NCI-H2107 treated with DMSO at 0.1 percent for 48 hours (cell line): ENCODE measurements around the gene MGAT5.

Experiments used
- DNase-seq: peaks from one replicate; lab custom pipeline; 2025; ENCODE audit not compliant: unreplicated experiment; lab: John Stamatoyannopoulos, UW

MGAT5 gene

DNA sequence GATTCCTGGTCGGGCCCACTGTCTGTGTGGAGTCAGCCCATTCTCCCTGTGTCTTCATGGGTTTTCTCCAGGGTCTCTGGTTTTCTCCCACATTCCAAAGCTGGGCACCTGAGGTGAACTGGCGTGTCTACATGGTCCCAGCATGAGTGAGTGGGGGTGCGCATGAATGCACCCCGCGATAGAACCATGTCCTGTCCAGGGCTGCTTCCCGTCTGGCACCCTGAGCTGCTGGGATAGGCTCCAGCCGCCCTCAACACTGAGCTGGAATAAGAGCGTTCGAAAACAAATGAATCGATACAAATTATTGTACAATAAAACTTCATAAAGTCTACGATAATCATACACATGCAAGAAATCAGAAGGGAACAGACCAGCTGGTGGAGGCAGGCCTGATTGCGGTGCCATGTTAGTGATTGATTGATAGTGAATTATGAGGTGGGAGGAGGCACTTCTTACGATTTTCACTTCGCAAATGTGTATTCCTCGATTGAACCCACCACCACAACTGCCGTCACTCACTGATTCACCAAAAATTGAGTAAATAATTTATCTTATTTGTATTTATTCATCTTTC is 186.6 kb downstream of the MGAT5 start:
- no peak for DNase-seq

GRCh38 chr2:134441153-134441863 is 187.4 kb downstream of the MGAT5 start:
- DNase-seq = no peak

DNA sequence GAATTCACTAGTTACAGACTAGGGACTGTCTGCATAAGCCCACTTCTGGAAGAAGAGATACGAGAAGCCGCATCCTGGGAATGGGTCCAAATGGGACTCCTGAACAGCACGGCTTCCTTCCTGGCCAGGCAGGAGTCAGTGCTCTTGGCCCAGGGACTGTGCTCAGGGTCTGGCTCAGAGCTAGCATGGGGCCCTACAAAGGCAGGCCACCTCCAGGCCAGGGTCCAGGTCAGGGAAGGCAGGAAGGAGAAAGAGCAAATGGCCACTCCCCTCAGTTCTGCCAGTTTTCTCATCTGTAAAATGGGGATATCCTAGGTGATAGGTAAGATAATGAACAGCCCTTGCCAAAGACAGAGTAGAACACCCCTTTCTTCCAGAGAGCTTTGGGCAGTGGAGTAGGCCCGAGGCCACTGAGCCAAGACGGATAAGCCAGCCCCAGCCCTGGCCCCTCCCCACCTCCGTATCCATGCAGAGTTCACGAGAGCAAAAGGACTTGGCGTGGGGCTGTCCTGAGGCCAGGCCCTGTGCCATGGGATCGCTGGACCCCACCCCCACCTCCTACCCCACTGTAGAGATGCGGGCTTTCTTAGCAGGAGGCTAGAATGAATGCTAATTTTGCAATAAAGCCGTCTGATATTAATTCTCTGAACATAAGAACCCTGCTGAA is 190.1 kb downstream of the MGAT5 start:
- DNase-seq = no peak

DNA sequence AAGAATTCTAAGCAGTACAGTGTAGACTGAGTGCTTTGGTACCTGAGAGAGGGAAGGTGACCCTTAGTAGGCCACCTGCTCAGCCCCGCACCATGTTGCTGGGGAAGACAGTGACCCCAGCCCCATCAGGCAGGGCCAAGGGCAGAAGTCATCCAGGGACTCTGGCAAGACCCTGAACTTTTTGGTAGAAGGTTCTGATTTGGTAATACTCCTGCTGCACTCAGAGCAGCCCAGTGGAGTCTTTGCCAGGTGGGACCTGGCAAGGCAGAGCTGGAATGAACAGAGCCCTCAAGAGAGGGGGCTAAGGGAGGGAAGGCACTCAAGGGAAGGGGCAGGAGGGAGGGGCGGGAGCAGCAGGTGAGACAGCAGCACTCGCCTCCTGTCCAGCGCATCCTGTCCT is 191.2 kb downstream of the MGAT5 start:
- no peak for DNase-seq

- no peak for DNase-seq
Observed at GRCh38 chr2:134445985-134446382, 192.1 kb downstream of the MGAT5 start.

DNA sequence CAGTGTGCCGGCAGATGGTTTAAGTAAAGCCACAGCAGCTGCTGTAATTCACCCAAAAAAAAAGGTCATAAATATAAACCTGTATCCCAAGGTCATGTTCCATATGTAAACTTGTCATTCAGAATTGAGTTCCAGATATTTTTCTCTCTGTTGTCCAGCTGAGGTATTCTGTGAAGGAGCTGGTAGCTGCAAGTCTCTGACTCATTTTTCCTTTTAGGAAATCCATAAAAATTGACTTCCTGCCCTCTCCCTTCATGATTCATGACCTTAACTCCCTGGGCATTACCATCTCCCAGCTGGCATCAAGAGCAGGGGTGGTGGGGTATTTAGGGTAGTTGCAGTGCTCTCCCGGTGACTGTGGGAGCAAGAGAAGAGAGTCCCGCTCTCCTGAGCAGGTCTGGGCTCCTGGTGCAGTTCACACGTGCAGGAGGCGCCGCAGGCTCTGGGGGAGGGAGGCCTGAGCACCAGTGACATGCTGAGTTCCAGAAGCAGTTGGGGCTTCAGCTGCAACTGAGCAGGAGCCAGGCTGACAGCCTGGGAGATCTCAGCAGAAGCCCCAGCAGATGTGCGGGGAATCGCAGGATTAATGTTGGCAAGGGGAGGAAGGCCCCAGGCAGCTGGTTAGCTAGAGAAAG is 192.6 kb downstream of the MGAT5 start:
- no peak for DNase-seq

GRCh38 chr2:134447669-134448068 is 193.8 kb downstream of the MGAT5 start:
- DNase-seq = no peak

DNA sequence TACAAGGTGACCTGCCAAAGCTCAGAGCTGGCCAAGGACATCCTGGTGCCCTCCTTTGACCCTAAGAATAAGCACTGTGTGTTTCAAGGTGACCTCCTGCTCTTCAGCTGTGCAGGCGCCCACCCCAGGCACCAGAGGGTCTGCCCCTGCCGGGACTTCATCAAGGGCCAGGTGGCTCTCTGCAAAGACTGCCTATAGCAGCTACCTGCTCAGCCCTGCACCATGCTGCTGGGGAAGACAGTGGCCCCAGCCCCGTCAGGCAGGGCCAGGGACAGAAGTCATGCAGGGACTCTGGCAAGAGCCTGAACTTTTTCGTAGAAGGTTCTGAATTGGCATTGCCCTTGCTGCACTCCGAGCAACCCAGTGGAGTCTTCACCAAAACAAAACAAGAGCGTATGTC is 194.8 kb downstream of the MGAT5 start:
- no peak for DNase-seq

DNA sequence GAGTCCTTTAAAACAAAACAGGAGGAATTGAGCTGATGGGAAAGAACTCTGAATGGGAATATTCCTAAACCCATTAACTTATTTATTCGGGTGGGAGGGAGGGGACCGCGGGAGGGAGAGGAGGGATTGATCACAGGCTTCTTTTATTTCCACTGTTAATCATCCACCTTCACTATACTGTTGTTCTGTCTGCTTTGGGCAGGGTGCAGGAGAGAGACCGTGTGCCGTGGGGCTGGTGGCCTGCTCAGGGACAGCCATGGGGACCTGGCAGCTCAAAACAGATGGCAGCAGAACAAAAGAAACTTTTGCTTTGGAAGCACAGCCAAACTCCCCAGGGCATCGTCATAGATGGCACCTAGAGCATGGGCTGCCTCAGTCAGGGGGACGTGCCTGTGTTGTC is 195.3 kb downstream of the MGAT5 start:
- DNase-seq = no peak

- no peak for DNase-seq
Observed at GRCh38 chr2:134449751-134450513, 196.1 kb downstream of the MGAT5 start.

- DNase-seq = no peak
Observed at GRCh38 chr2:134451347-134451630, 197.4 kb downstream of the MGAT5 start.

DNA sequence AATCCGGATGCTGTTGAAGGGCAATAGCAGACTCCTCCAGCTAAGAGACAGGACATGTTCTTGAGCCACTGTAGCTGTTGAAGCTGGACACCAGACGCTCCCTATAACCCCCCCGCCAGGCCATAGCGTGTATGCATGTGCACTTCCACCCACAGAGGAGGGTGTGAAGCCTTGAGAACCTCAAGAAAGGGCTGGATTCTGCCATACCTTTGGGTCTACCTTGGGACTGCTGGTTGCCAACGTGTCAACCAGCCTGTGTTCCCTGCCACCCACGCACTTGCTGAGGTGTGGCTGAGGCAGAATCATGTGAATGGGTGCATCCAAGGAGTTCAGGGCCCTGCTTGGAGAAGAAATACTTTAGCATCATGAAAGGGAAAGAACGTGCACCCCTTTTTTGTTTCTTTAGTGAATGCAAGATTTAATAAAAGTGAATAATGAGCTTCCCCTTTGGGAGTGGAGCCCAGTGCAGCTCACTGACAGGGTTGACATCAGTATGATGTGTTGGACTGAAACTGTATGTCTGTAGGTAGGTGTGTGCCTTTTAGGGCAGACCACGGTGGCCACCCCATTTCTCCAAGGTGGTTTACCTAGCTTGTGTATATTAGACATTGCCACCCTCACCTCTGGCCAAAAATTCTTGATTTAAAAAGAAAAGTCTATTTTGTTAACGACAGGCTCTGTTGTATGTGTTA is 198.3 kb downstream of the MGAT5 start:
- no peak for DNase-seq

DNA sequence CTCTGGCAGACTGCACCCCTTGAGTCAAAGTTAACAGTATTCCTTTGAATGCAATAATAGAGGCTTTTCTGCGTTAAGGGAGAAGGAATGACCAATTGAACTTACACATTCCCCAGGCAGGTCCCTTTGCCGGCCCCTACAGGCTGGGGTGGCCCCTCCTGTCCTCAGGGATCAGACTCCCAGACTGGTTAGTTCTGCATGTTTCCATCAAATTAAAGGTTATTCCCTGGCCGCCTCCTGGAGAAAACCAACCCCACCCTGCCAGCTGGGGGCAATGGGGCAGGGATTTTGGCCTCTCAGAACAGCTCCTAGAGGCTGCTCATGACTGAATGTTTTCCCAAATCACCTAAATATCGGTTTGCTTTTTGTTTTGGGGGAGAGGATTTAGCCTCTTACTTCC is 199.6 kb downstream of the MGAT5 start:
- no peak for DNase-seq

DNA sequence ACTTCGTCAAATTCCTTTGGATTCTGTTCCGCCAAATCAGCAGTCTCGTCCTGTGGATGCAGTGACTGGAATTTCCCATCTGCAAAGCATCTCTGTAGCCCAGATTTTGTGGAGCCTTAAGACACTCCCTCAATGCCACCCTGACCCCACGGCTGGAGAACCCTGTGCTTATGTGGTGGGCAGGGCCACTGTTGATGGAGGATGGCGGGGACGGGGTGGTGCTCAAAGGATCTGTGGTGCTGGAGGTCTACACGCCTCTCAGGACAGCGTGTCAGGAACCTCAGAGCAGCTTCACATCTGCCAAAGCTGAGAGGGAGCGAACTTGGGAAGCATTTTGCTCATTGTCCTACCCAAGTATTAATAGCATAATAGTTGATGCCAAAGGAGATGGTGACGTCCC is 200.1 kb downstream of the MGAT5 start:
- no peak for DNase-seq

DNA sequence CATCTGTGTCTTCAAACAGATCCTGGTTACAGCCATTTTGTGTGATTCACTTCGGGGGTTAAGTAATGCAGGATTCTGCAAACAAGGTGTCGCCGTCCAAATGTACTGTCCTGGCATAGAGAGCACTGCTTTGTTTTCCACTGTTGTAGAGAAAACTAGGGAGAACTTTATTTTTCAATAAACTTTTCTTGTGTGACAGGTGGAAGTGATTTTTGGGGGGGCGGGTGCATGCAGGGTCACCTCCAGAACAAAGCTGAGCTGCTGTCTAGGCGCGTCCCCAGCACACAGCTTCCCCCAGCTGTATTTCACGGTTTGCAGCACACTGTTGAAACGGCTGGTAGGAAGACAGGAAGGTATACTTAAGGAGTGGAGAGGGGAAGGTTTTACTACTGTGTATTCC is 200.6 kb downstream of the MGAT5 start:
- no peak for DNase-seq

- DNase-seq = no peak
Observed at GRCh38 chr2:134454931-134455330, 201.1 kb downstream of the MGAT5 start.

DNA sequence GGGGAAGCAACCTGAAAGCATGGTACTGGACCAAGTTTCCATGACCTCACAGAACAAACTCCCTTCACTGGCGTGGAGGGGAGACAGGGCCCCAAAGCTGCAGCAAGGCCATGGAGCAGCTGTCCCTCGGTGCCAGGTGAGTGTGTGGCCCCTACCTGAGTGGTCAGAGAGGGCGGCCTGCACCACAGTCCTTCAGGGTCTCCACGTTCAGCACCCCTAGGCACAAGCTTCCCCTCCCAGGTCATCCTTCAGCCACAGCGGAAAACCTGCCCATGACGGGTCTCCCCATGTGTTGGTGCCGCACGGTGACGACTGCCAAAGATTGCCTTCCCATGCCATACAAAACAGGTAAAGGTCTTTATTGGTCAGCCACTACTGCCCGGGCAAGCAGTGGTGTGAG is 201.6 kb downstream of the MGAT5 start:
- no peak for DNase-seq

DNA sequence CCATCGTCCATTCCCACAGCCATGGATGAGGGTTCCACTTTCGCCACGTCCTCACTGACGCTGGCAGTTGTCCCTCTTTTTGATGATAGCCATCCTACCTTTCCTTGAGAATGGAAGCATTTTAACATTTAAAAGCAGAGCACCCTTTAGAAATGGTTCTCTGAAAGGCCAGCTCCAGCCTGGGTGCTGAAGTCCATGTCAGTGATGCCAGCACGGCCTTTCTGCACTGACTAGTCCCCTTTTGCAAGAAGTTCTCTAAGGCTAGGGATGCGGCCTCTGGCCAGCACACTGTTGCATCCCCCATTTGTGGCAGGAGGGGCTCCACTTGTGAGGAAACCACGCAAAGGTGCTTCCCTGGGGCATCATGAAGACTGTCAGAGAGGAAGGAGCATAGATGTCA is 203.5 kb downstream of the MGAT5 start:
- no peak for DNase-seq

GRCh38 chr2:134457765-134458472 is 204.0 kb downstream of the MGAT5 start:
- no peak for DNase-seq

DNA sequence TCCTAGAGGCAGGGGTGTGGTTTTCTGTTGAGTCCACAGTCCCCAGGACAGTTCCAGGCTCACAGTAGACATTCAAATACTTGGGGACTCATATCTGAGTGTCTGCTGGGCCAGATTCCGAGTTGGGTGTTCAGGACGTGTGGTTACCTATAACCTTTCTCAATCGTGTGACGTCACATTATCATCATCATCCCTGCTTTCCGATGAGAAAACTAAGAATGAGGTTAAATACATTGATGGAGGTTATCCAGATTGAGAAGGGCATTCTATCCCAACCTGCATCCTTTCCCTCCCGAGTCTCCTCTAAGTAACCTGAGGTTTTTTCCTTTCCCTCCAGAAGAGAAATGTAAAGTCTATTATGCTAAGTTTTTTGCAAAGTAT is 204.6 kb downstream of the MGAT5 start:
- DNase-seq = no peak
